ENCODE data around the gene ZNF543.

GRCh38 chr19:57292547-57292946, 27.7 kb upstream of the ZNF543 start:
- TF ChIP-seq CTCF (conservative IDR thresholded peaks at IDR 0.05; ENCODE audit: low read depth, low read length) (no peak), EZH2 (IDR thresholded peaks at IDR 0.05; ENCODE audit: borderline replicate concordance, low read depth, low read length, poor library complexity, severe bottlenecking) (no peak)

Data from A673 (cell line).